H9 (cell line): ENCODE results near the gene JPH2. TPM values are rescaled to one million over a fixed set of nuclear protein-coding genes. Genes with fewer than 3 reads are reported as not detected.

ENCODE experiments used
- DNase-seq: peaks from one replicate; pipeline ENCODE4 v3.0.0-alpha.2; 2017
- H2AFZ ChIP-seq: one replicate; pipeline ENCODE4 v1.6.1; 2013; ENCODE audit warnings: mild to moderate bottlenecking, low read length, control low read depth, moderate library complexity
- H2AK5ac ChIP-seq: 2 replicates; pipeline ENCODE4 v1.6.1; 2013; ENCODE audit warnings: low read length, control low read depth, mixed read lengths; ENCODE audit not compliant: insufficient read length
- H2BK120ac ChIP-seq: one replicate; pipeline ENCODE4 v1.6.1; 2013; ENCODE audit warnings: low read depth, mild to moderate bottlenecking, low read length, control low read depth, inconsistent platforms; ENCODE audit not compliant: poor library complexity, severe bottlenecking
- H2BK12ac ChIP-seq: 2 replicates; pipeline ENCODE4 v1.6.1; 2013; ENCODE audit warnings: low read length, control low read depth, mixed read lengths, low read depth; ENCODE audit not compliant: insufficient read length
- H2BK15ac ChIP-seq: 2 replicates; pipeline ENCODE4 v1.6.1; 2013; ENCODE audit warnings: low read depth, low read length, control low read depth
- H2BK20ac ChIP-seq: one replicate; pipeline ENCODE4 v1.6.1; 2013; ENCODE audit warnings: low read depth, mild to moderate bottlenecking, low read length, control low read depth, inconsistent platforms; ENCODE audit not compliant: poor library complexity, severe bottlenecking
- H2BK5ac ChIP-seq: 2 replicates; pipeline ENCODE4 v1.6.1; 2013; ENCODE audit warnings: low read length, control low read depth, mixed read lengths; ENCODE audit not compliant: insufficient read length
- H3K14ac ChIP-seq: 2 replicates; pipeline ENCODE4 v1.6.1; 2013; ENCODE audit warnings: low read length, control low read depth; ENCODE audit not compliant: insufficient read depth
- H3K18ac ChIP-seq: 2 replicates; pipeline ENCODE4 v1.6.1; 2013; ENCODE audit warnings: low read depth, mild to moderate bottlenecking, mixed read lengths, low read length, control low read depth; ENCODE audit not compliant: insufficient read length
- H3K23ac ChIP-seq: 2 replicates; pipeline ENCODE4 v1.6.1; 2013; ENCODE audit warnings: low read length, control low read depth, mixed read lengths, low read depth; ENCODE audit not compliant: insufficient read length
- H3K23me2 ChIP-seq: 2 replicates; pipeline ENCODE4 v1.6.1; 2013; ENCODE audit warnings: low read depth, mild to moderate bottlenecking, mixed read lengths, low read length, control low read depth; ENCODE audit not compliant: insufficient read length, poor library complexity, severe bottlenecking
- H3K27ac ChIP-seq: 2 replicates; pipeline ENCODE4 v1.5.1; 2013; ENCODE audit warnings: low read length, control low read depth, mixed read lengths, low read depth; ENCODE audit not compliant: insufficient read length
- H3K27me3 ChIP-seq: 2 replicates; pipeline ENCODE4 v1.6.1; 2013; ENCODE audit warnings: low read length, control low read depth, inconsistent platforms; ENCODE audit not compliant: insufficient read depth
- H3K4ac ChIP-seq: 2 replicates; pipeline ENCODE4 v1.6.1; 2013; ENCODE audit warnings: low read depth, mild to moderate bottlenecking, control low read depth, inconsistent platforms, low read length, moderate library complexity
- H3K4me1 ChIP-seq: 2 replicates; pipeline ENCODE4 v1.6.1; 2013; ENCODE audit warnings: low read length, control low read depth, inconsistent platforms; ENCODE audit not compliant: insufficient read depth
- H3K4me2 ChIP-seq: 2 replicates; pipeline ENCODE4 v1.6.1; 2013; ENCODE audit warnings: low read length, control low read depth, mixed read lengths; ENCODE audit not compliant: insufficient read length, insufficient read depth
- H3K56ac ChIP-seq: 2 replicates; pipeline ENCODE4 v1.6.1; 2013; ENCODE audit warnings: low read depth, mild to moderate bottlenecking, mixed read lengths, low read length, control low read depth; ENCODE audit not compliant: insufficient read length
- H3K79me1 ChIP-seq: 2 replicates; pipeline ENCODE4 v1.6.1; 2013; ENCODE audit warnings: low read depth, mild to moderate bottlenecking, moderate library complexity, low read length, control low read depth, inconsistent platforms; ENCODE audit not compliant: insufficient read depth, poor library complexity, severe bottlenecking
- H3K79me2 ChIP-seq: 2 replicates; pipeline ENCODE4 v1.6.1; 2013; ENCODE audit warnings: low read length, control low read depth, inconsistent platforms; ENCODE audit not compliant: insufficient read depth
- H3K9ac ChIP-seq: 2 replicates; pipeline ENCODE4 v1.6.1; 2013; ENCODE audit warnings: low read length, control low read depth, mixed read lengths; ENCODE audit not compliant: insufficient read length; ENCODE audit errors: extremely low read depth
- H3K9me3 ChIP-seq: one replicate; pipeline ENCODE4 v1.6.1; 2013; ENCODE audit warnings: low read depth, low read length, inconsistent platforms; ENCODE audit not compliant: control insufficient read depth
- H3T11ph ChIP-seq: one replicate; pipeline ENCODE4 v1.6.1; 2013; ENCODE audit warnings: mild to moderate bottlenecking, low read length, control low read depth, inconsistent platforms
- H4K20me1 ChIP-seq: one replicate; pipeline ENCODE4 v1.6.1; 2013; ENCODE audit not compliant: control insufficient read depth, insufficient read length, insufficient read depth
- H4K5ac ChIP-seq: 2 replicates; pipeline ENCODE4 v1.6.1; 2013; ENCODE audit warnings: low read depth, mild to moderate bottlenecking, mixed read lengths, low read length, control low read depth; ENCODE audit not compliant: insufficient read length
- H4K8ac ChIP-seq: replicated peaks from 2 replicates; pipeline ENCODE4 v1.6.1; 2013; ENCODE audit warnings: low read length, control low read depth, mixed read lengths, low read depth; ENCODE audit not compliant: insufficient read length
- H4K91ac ChIP-seq: 2 replicates; pipeline ENCODE4 v1.6.1; 2013; ENCODE audit warnings: low read depth, mild to moderate bottlenecking, moderate library complexity, mixed read lengths, low read length, control low read depth; ENCODE audit not compliant: insufficient read length
- H3K27ac Mint-ChIP-seq, 3 experiments: 2 replicates in 2 of 3; 3 replicates in 1 of 3; pipeline ENCODE4 v1.8.0; 2020 to 2021; ENCODE audit warnings: mixed read lengths in 3 of 3, mild to moderate bottlenecking in 1 of 3, moderate library complexity in 1 of 3
- H3K27me3 Mint-ChIP-seq: 2 replicates; pipeline ENCODE4 v1.8.0; 2021; ENCODE audit warnings: low read depth, mild to moderate bottlenecking, moderate library complexity, mixed read lengths
- H3K36me3 Mint-ChIP-seq, 3 experiments: 2 replicates in 2 of 3; 3 replicates in 1 of 3; pipeline ENCODE4 v1.8.0; 2020 to 2021; ENCODE audit warnings: low read depth in 3 of 3, mixed read lengths in 3 of 3; ENCODE audit not compliant: insufficient read depth in 1 of 3
- H3K4me1 Mint-ChIP-seq, 2 experiments: 2 replicates each; pipeline ENCODE4 v1.8.0; 2020; ENCODE audit warnings: mixed read lengths in 2 of 2
- H3K4me3 Mint-ChIP-seq, 2 experiments: 2 replicates in 1 of 2; 3 replicates in 1 of 2; pipeline ENCODE4 v1.8.0; 2020 to 2021; ENCODE audit warnings: mild to moderate bottlenecking in 2 of 2, mixed read lengths in 2 of 2, moderate library complexity in 1 of 2
- H3K9me3 Mint-ChIP-seq, 2 experiments: 2 replicates in 1 of 2; 3 replicates in 1 of 2; pipeline ENCODE4 v1.8.0; 2020; ENCODE audit warnings: mild to moderate bottlenecking in 2 of 2, mixed read lengths in 2 of 2, moderate library complexity in 1 of 2
- CTCF ChIP-seq: fragments of 200-600 bp; sonication (generic); conservative IDR thresholded peaks from 3 replicates; pipeline ENCODE4 v1.8.0; 2021; ENCODE audit warnings: antibody characterized with exemption, mild to moderate bottlenecking
- WGBS: extraction: QIAGEN DNeasy Blood & Tissue Kit; methylation state at CpG from one replicate; pipeline ENCODE4 v1.1.7; 2013; ENCODE audit warnings: missing lambda C conversion rate, low lambda C conversion rate, mixed read lengths; ENCODE audit not compliant: insufficient read length; ENCODE audit errors: extremely low coverage; 5-methylcytosine and 5-hydroxymethylcytosine counted together
- total RNA-seq: library from RNA; stranded (reverse); gene quantifications from 2 replicates; pipeline ENCODE4 v1.2.1, GENCODE V29; 2021

Gene JPH2
- total RNA-seq, 1 experiment from 2014 or later, result 0.31 TPM

DNA sequence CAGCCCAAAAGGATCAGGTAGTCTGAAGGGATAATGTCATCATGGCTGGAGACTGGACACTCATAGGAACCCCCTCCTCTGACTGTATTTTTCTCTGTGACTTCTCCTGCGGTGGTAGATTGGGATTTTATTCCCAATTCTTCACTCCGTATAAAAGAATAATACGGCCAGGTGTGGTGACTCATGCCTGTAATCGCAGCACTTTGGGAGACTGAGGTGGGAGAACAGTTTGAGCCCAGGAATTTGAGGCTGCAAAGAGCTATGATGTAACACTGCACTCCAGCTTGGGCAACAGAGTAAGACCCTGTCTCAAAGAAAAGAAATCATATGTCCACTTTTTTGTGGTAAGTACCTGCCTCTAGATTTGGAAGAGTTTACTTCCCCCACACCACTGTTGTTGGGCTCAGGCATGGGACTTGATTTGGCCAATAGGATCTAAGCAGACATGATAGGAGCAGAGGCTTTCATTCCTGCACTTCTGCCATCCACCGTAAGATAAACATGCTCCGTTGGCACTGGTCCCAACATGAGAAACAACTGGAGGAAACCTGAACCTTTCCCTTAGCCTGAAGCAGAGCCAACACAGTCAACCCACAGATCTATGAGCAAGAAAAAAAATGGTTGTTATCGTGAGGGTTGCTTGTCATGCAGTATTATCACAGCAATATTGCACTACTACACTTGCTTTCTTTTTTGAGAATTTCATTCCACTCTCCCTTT lies 82.0 kb downstream of the JPH2 start:
- no peak overlapping the region for H4K5ac ChIP-seq
- no peak overlapping the region for H3K4me2 ChIP-seq
- no peaks in the 10 kb centered on the region for H3K4me1 ChIP-seq
- Mint-ChIP-seq H3K36me3 (peaks cover 0 to 17% (median 5%) of the 10 kb centered on the region in 3 experiments; a peak in 6 of 7 replicates), H3K4me3 (no peak overlapping the region), H3K4me1 (peaks cover 0 to under 1% of the 10 kb centered on the region in 2 experiments; a peak in 1 of 4 replicates), H3K27me3 (peaks cover 30% of the 10 kb centered on the region), H3K9me3 (peaks cover 20 to 21% of the 10 kb centered on the region in 2 experiments), H3K27ac (no peak overlapping the region)
- no peaks in the 10 kb centered on the region for H3K79me2 ChIP-seq
- no peaks in the 10 kb centered on the region for H3K23me2 ChIP-seq
- no peak overlapping the region for H3K56ac ChIP-seq
- H2BK120ac ChIP-seq, result no peak overlapping the region
- H3K9me3 ChIP-seq, result no peaks in the 10 kb centered on the region
- H4K20me1 ChIP-seq, result no peaks in the 10 kb centered on the region
- H2AK5ac ChIP-seq, result no peak overlapping the region
- no peaks in the 10 kb centered on the region for H3K79me1 ChIP-seq
- H3K18ac ChIP-seq, result no peak overlapping the region
- no peak overlapping the region for H3K9ac ChIP-seq
- no peak overlapping the region for H3K4ac ChIP-seq
- no peak for DNase-seq
- no peak overlapping the region for H3K23ac ChIP-seq
- H2AFZ ChIP-seq, result no peak overlapping the region
- no peak overlapping the region for H3K27ac ChIP-seq
- H2BK5ac ChIP-seq, result no peak overlapping the region
- no peak overlapping the region for H2BK20ac ChIP-seq
- no CpG with 5 or more reads among the region's 7 CpGs for WGBS
- H4K91ac ChIP-seq, result no peak overlapping the region
- H2BK15ac ChIP-seq, result no peak overlapping the region
- H3T11ph ChIP-seq, result no peak overlapping the region
- H3K27me3 ChIP-seq, result no peaks in the 10 kb centered on the region
- no peak overlapping the region for H2BK12ac ChIP-seq
- TF ChIP-seq CTCF, result no peak
- H4K8ac ChIP-seq, result no peak overlapping the region
- no peak overlapping the region for H3K14ac ChIP-seq
